Measurements from ENCODE around the gene COL6A3.

DNA sequence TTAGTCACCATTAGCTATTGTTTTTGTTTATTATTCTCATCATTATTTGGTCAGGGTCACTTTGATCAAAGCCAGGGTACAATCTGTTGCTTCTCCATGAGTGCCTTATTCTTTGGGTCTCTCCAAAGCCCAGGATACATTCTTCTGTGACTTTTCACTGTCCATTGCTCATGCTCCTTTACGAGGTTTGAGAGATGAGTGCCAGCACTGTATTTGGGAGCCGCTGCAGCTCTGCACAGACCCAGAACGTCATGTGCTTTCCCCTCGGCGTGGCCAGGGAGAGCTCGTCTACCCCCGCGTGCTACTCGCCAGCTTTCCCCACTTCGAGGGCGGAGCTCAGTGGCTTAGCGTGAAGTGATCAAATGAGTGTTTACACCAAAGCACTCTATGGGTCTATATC, 123.7 kb downstream of the COL6A3 start:
- TF ChIP-seq, protein P1, sequence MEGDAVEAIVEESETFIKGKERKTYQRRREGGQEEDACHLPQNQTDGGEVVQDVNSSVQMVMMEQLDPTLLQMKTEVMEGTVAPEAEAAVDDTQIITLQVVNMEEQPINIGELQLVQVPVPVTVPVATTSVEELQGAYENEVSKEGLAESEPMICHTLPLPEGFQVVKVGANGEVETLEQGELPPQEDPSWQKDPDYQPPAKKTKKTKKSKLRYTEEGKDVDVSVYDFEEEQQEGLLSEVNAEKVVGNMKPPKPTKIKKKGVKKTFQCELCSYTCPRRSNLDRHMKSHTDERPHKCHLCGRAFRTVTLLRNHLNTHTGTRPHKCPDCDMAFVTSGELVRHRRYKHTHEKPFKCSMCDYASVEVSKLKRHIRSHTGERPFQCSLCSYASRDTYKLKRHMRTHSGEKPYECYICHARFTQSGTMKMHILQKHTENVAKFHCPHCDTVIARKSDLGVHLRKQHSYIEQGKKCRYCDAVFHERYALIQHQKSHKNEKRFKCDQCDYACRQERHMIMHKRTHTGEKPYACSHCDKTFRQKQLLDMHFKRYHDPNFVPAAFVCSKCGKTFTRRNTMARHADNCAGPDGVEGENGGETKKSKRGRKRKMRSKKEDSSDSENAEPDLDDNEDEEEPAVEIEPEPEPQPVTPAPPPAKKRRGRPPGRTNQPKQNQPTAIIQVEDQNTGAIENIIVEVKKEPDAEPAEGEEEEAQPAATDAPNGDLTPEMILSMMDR (IDR thresholded peaks at IDR 0.05): no peak
- TF ChIP-seq POLR2A (IDR thresholded peaks at IDR 0.05): no peak
